MM.1S (cell line): Measurements from ENCODE around the gene STRADA.

Experiments used
- DNase-seq: peaks from one replicate; pipeline ENCODE4 v3.0.0-alpha.2; 2015
- H2AFZ ChIP-seq: fragments of 300-600 bp; sonication (generic); 2 replicates; pipeline ENCODE4 v1.6.0; 2016; ENCODE audit warnings: antibody characterized with exemption, low read length
- H3F3A ChIP-seq: fragments of 300-600 bp; sonication (generic); 2 replicates; pipeline ENCODE4 v1.6.1; 2016; ENCODE audit warnings: mild to moderate bottlenecking, antibody characterized with exemption, low read length, moderate library complexity, mixed read lengths; ENCODE audit not compliant: insufficient read depth
- H3K27ac ChIP-seq: fragments of 300-600 bp; sonication (generic); 2 replicates; pipeline ENCODE4 v1.5.1; 2016; ENCODE audit warnings: mild to moderate bottlenecking, low read length
- H3K27me3 ChIP-seq: fragments of 300-600 bp; sonication (generic); replicated peaks from 2 replicates; pipeline ENCODE4 v1.6.0; 2016; ENCODE audit warnings: low read length; ENCODE audit not compliant: insufficient read depth
- H3K36me3 ChIP-seq: fragments of 300-600 bp; sonication (generic); replicated peaks from 2 replicates; pipeline ENCODE4 v1.6.1; 2016; ENCODE audit warnings: mild to moderate bottlenecking, low read length, mixed read lengths; ENCODE audit not compliant: insufficient read depth
- H3K4me1 ChIP-seq: fragments of 300-600 bp; sonication (generic); 2 replicates; pipeline ENCODE4 v1.6.1; 2016; ENCODE audit warnings: low read length, mixed read lengths
- H3K4me2 ChIP-seq: fragments of 300-600 bp; sonication (generic); 2 replicates; pipeline ENCODE4 v1.6.0; 2016; ENCODE audit warnings: low read depth, low read length
- H3K4me3 ChIP-seq: fragments of 300-600 bp; sonication (generic); 2 replicates; pipeline ENCODE4 v1.5.1; 2016; ENCODE audit warnings: low read length, mixed read lengths
- H3K79me2 ChIP-seq: fragments of 300-600 bp; sonication (generic); 2 replicates; pipeline ENCODE4 v1.6.1; 2016; ENCODE audit warnings: mixed run types, low read length, mixed read lengths
- H3K9ac ChIP-seq: fragments of 300-600 bp; sonication (generic); 2 replicates; pipeline ENCODE4 v1.6.1; 2016; ENCODE audit warnings: low read length, mixed read lengths
- H3K9me2 ChIP-seq: fragments of 300-600 bp; sonication (generic); replicated peaks from 2 replicates; pipeline ENCODE4 v1.6.1; 2016; ENCODE audit warnings: mild to moderate bottlenecking, low read length, mixed read lengths; ENCODE audit not compliant: insufficient read depth
- H3K9me3 ChIP-seq: fragments of 300-600 bp; sonication (generic); replicated peaks from 2 replicates; pipeline ENCODE4 v1.6.1; 2016; ENCODE audit warnings: mild to moderate bottlenecking, low read length, mixed read lengths; ENCODE audit not compliant: insufficient read depth
- H4K20me1 ChIP-seq: fragments of 300-600 bp; sonication (generic); 2 replicates; pipeline ENCODE4 v1.6.1; 2016; ENCODE audit warnings: mild to moderate bottlenecking, low read length, moderate library complexity, mixed read lengths; ENCODE audit not compliant: insufficient read depth
- EZH2 ChIP-seq: fragments of 300-600 bp; sonication (generic); optimal IDR thresholded peaks from 2 replicates; pipeline ENCODE3; 2017; ENCODE audit warnings: low read depth, mild to moderate bottlenecking, antibody characterized with exemption, low read length, mixed read lengths
- EZH2phosphoT487 ChIP-seq: fragments of 300-600 bp; sonication (generic); IDR thresholded peaks from 2 replicates; pipeline ENCODE4 v1.6.1; 2018; ENCODE audit warnings: antibody characterized with exemption, low read length
- TF ChIP-seq, protein P1 (sequence below): fragments of 300-600 bp; sonication (generic); IDR thresholded peaks from 2 replicates; pipeline ENCODE4 v1.5.1; 2016; ENCODE audit warnings: antibody characterized with exemption, low read length, mixed read lengths

STRADA gene

DNA sequence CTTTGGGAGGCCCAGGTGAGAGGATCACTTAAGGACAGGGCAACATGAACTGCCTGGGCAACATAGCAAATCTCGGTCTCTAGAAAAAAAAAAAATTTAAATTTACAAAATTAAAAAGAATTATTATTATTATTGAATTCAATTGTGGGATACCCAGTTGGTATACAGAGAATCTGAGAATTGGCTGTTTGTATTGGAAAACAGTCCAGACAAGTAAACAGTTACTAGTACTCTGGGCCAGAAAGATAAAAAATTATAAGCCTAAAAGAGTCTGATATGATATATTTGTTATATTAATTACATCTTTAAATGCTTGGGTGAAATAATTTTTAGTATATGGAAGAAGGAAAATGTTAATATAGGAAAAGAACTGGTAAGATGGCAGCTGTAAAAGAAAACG is 16.8 kb upstream of the STRADA start:
- H3K4me3 ChIP-seq = no peak overlapping the region
- peaks cover 7% of the 10 kb centered on the region; the same call in 1 of the 2 replicates for H3K36me3 ChIP-seq
- no peak overlapping the region for H3K9ac ChIP-seq
- TF ChIP-seq EZH2 (no peak), EZH2phosphoT487 (no peak)
- TF ChIP-seq, protein P1, sequence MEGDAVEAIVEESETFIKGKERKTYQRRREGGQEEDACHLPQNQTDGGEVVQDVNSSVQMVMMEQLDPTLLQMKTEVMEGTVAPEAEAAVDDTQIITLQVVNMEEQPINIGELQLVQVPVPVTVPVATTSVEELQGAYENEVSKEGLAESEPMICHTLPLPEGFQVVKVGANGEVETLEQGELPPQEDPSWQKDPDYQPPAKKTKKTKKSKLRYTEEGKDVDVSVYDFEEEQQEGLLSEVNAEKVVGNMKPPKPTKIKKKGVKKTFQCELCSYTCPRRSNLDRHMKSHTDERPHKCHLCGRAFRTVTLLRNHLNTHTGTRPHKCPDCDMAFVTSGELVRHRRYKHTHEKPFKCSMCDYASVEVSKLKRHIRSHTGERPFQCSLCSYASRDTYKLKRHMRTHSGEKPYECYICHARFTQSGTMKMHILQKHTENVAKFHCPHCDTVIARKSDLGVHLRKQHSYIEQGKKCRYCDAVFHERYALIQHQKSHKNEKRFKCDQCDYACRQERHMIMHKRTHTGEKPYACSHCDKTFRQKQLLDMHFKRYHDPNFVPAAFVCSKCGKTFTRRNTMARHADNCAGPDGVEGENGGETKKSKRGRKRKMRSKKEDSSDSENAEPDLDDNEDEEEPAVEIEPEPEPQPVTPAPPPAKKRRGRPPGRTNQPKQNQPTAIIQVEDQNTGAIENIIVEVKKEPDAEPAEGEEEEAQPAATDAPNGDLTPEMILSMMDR = no peak
- no peaks in the 10 kb centered on the region for H4K20me1 ChIP-seq
- H3K79me2 ChIP-seq = peaks cover 4% of the 10 kb centered on the region; the same call in 1 of the 2 replicates
- DNase-seq = no peak
- H3K27me3 ChIP-seq = no peaks in the 10 kb centered on the region
- no peaks in the 10 kb centered on the region for H3K9me3 ChIP-seq
- no peaks in the 10 kb centered on the region for H3K4me1 ChIP-seq
- H3K4me2 ChIP-seq = no peak overlapping the region
- no peaks in the 10 kb centered on the region for H3K9me2 ChIP-seq
- H3K27ac ChIP-seq = no peak overlapping the region
- H3F3A ChIP-seq = no peaks in the 10 kb centered on the region
- no peak overlapping the region for H2AFZ ChIP-seq

DNA sequence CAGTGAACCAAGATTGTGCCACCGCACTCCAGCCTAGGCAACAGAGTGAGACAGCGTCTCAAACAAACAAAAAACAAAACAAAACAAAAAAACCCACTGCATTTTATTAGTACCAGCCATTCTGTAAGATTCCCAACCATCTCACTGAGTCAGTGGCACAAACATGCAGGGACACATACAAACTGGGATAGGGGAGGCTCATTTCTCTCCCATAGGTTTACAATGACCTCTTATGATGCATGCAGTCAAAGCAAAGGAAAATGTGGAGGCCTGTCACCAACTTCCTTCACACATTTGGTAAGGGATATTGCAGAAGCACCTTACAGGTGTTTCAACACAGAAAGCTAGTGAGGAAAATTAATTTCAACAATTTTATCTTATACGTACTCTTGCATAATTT is 12.4 kb upstream of the STRADA start:
- no peaks in the 10 kb centered on the region for H3K27me3 ChIP-seq
- H3K4me3 ChIP-seq = no peak overlapping the region
- no peaks in the 10 kb centered on the region for H3K9me3 ChIP-seq
- H3K9me2 ChIP-seq = no peaks in the 10 kb centered on the region
- peaks cover 16% of the 10 kb centered on the region for H3F3A ChIP-seq
- no peak overlapping the region for H3K4me2 ChIP-seq
- DNase-seq = no peak
- H3K27ac ChIP-seq = no peak overlapping the region
- peaks cover 17% of the 10 kb centered on the region for H3K4me1 ChIP-seq
- no peak for TF ChIP-seq EZH2
- TF ChIP-seq, protein P1 = no peak
- TF ChIP-seq EZH2phosphoT487 = no peak
- H3K79me2 ChIP-seq = no peaks in the 10 kb centered on the region
- peaks cover 6% of the 10 kb centered on the region; the same call in 1 of the 2 replicates for H3K36me3 ChIP-seq
- no peak overlapping the region for H3K9ac ChIP-seq
- no peaks in the 10 kb centered on the region for H4K20me1 ChIP-seq
- no peak overlapping the region for H2AFZ ChIP-seq

DNA sequence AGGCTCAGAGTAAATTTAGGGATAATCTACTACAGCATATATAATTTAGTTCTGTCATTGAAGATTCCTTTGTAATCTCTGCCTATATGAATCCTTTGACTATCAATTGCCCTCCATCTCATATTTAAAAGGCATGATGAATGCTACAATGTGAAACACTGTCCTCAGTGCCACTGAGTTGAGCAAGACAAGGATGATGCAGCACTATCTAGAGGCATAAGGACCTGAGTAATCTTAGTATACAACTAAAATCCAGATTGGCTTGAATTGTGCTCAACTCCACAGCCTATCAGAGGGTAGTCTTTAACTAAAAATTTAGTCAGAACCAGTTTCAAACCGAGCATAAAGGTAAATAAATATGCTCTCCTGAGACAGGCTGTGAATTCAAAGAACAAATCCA is 11.6 kb upstream of the STRADA start:
- H3K27ac ChIP-seq = no peak overlapping the region
- no peak for DNase-seq

More for the DNA sequence above, 11.6 kb upstream of the STRADA start:
- Histone ChIP-seq H2AFZ (no peak overlapping the region), H3K27me3 (no peaks in the 10 kb centered on the region), H3K36me3 (peaks cover 3% of the 10 kb centered on the region; the same call in 1 of the 2 replicates), H3K9ac (no peak overlapping the region), H3K4me1 (peaks cover 17% of the 10 kb centered on the region), H3K79me2 (no peaks in the 10 kb centered on the region), H3F3A (peaks cover 16% of the 10 kb centered on the region), H3K9me2 (no peaks in the 10 kb centered on the region), H3K4me2 (no peak overlapping the region), H3K4me3 (no peak overlapping the region), H4K20me1 (no peaks in the 10 kb centered on the region), H3K9me3 (no peaks in the 10 kb centered on the region)
- TF ChIP-seq, protein P1 = no peak
- TF ChIP-seq EZH2 = no peak
- TF ChIP-seq EZH2phosphoT487 = no peak
